ENCODE measurements around the gene RSPH1. TPM values are rescaled to one million over a fixed set of nuclear protein-coding genes. Genes with fewer than 3 reads are reported as not detected.

The RSPH1 gene
- total RNA-seq, 1 experiment from 2014 or later, result 1.5 TPM

- Histone ChIP-seq H4K20me1 (ENCODE audit: insufficient read depth) (no peaks in the 10 kb centered on the region), H3K4me1 (ENCODE audit: control insufficient read depth in 1 of 2, insufficient read depth in 2 of 2, low read length in 2 of 2) (peaks cover 12 to 19% of the 10 kb centered on the region in 2 experiments), H3K27ac (ENCODE audit: low read depth, low read length) (no peak overlapping the region), H3K9me2 (ENCODE audit: insufficient read depth) (no peaks in the 10 kb centered on the region), H3K36me3 (ENCODE audit: control insufficient read depth in 1 of 2, insufficient read depth in 2 of 2, low read length in 2 of 2) (no peaks in the 10 kb centered on the region), H3K4me2 (ENCODE audit: low read length) (no peak overlapping the region), H3K4me3 (replicated peaks in 1 of 2; ENCODE audit: low read depth in 1 of 2, low read length in 2 of 2) (no peak overlapping the region), H3K9me3 (ENCODE audit: control insufficient read depth in 1 of 2, insufficient read depth in 1 of 2, low read depth in 1 of 2, low read length in 2 of 2) (no peaks in the 10 kb centered on the region), H3K9ac (ENCODE audit: low read length) (no peak overlapping the region), H3K79me2 (ENCODE audit: insufficient read depth, low read length) (no peaks in the 10 kb centered on the region), H3K27me3 (ENCODE audit: insufficient read depth, low read length) (no peaks in the 10 kb centered on the region), H2AFZ (ENCODE audit: low read depth, low read length, poor library complexity, severe bottlenecking) (no peak overlapping the region)
- intact Hi-C loops (cut with micrococcal nuclease), result no loop called here
- BruUV-seq (replicated peaks), result no TSS peak
- CTCF ChIA-PET, result no interaction called here
- TF ChIP-seq CBX3 (IDR thresholded peaks at IDR 0.05; ENCODE audit: low read depth), result no peak
- no peak for TF ChIP-seq SP1 (IDR thresholded peaks at IDR 0.05; ENCODE audit: low read depth)
- TF ChIP-seq POLR2A (IDR thresholded peaks at IDR 0.05; ENCODE audit: borderline replicate concordance, extremely low read depth, insufficient read depth, insufficient read length), result no peak
- TF ChIP-seq JUND (IDR thresholded peaks at IDR 0.05), result no peak
- TF ChIP-seq FOSL1 (IDR thresholded peaks at IDR 0.05; ENCODE audit: low read depth), result no peak
- TF ChIP-seq EGR1 (IDR thresholded peaks at IDR 0.05; ENCODE audit: low read depth), result no peak
- TF ChIP-seq ELF1 (IDR thresholded peaks at IDR 0.05; ENCODE audit: borderline replicate concordance, low read depth), result no peak
- TF ChIP-seq, protein P1, sequence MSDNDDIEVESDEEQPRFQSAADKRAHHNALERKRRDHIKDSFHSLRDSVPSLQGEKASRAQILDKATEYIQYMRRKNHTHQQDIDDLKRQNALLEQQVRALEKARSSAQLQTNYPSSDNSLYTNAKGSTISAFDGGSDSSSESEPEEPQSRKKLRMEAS (IDR thresholded peaks at IDR 0.05), result no peak
- TF ChIP-seq EZH2phosphoT487 (IDR thresholded peaks at IDR 0.05; ENCODE audit: borderline replicate concordance), result no peak
- no peak for TF ChIP-seq EZH2 (IDR thresholded peaks at IDR 0.05)
- no peak for TF ChIP-seq YY1 (IDR thresholded peaks at IDR 0.05; ENCODE audit: extremely low read depth, insufficient replicate concordance, low read depth, low read length)
- RAD21 ChIA-PET (ENCODE audit: low non-redundant PET in 1 of 2, low total read pairs in 2 of 2, uncharacterized antibody in 2 of 2, unreplicated experiment in 2 of 2), result no interaction called here
- no peak for ATAC-seq
- POLR2A ChIA-PET, result no interaction called here
- DNase-seq (ENCODE audit: low read depth, low spot score), result no peak
Measured at GRCh38 chr21:42475526-42476387, 20.3 kb downstream of the RSPH1 start.

GRCh38 chr21:42475036-42475435 is 21.0 kb downstream of the RSPH1 start:
- H3K79me2 ChIP-seq (ENCODE audit: insufficient read depth, low read length), result no peaks in the 10 kb centered on the region
- H3K9me2 ChIP-seq (ENCODE audit: insufficient read depth), result no peaks in the 10 kb centered on the region
- no peaks in the 10 kb centered on the region for H3K27me3 ChIP-seq (ENCODE audit: insufficient read depth, low read length)
- CTCF ChIA-PET, result no interaction called here
- H3K36me3 ChIP-seq (ENCODE audit: control insufficient read depth in 1 of 2, insufficient read depth in 2 of 2, low read length in 2 of 2), result no peaks in the 10 kb centered on the region
- intact Hi-C loops (cut with micrococcal nuclease), result no loop called here
- POLR2A ChIA-PET, result no interaction called here
- H3K27ac ChIP-seq (ENCODE audit: low read depth, low read length), result no peak overlapping the region
- H3K9ac ChIP-seq (ENCODE audit: low read length), result no peak overlapping the region
- H3K4me3 ChIP-seq (replicated peaks in 1 of 2; ENCODE audit: low read depth in 1 of 2, low read length in 2 of 2), result no peak overlapping the region
- H2AFZ ChIP-seq (ENCODE audit: low read depth, low read length, poor library complexity, severe bottlenecking), result no peak overlapping the region
- TF ChIP-seq SRF (IDR thresholded peaks at IDR 0.05; ENCODE audit: low read depth), result no peak
- TF ChIP-seq EZH2phosphoT487 (IDR thresholded peaks at IDR 0.05; ENCODE audit: borderline replicate concordance), result no peak
- TF ChIP-seq ATF3 (IDR thresholded peaks at IDR 0.05), result no peak
- no peak for TF ChIP-seq JUND (IDR thresholded peaks at IDR 0.05)
- no peak for TF ChIP-seq CBX3 (IDR thresholded peaks at IDR 0.05; ENCODE audit: low read depth)
- TF ChIP-seq ZBTB33 (IDR thresholded peaks at IDR 0.05; ENCODE audit: extremely low read depth, insufficient replicate concordance, low read length), result no peak
- TF ChIP-seq ZNF274 (IDR thresholded peaks at IDR 0.05; ENCODE audit: low read depth, low read length), result no peak
- TF ChIP-seq FOSL1 (IDR thresholded peaks at IDR 0.05; ENCODE audit: low read depth), result no peak
- TF ChIP-seq EZH2 (IDR thresholded peaks at IDR 0.05), result no peak
- no peak for TF ChIP-seq POLR2A (IDR thresholded peaks at IDR 0.05; ENCODE audit: borderline replicate concordance, extremely low read depth, insufficient read depth, insufficient read length)
- ATAC-seq (no peak), DNase-seq (ENCODE audit: low read depth, low spot score) (no peak)
- RAD21 ChIA-PET (ENCODE audit: low non-redundant PET in 1 of 2, low total read pairs in 2 of 2, uncharacterized antibody in 2 of 2, unreplicated experiment in 2 of 2), result no interaction called here
- H4K20me1 ChIP-seq (ENCODE audit: insufficient read depth), result no peaks in the 10 kb centered on the region
- H3K4me2 ChIP-seq (ENCODE audit: low read length), result peak overlapping the region; percentile 84; the same call in 1 of the 2 replicates
- BruUV-seq (replicated peaks), result no TSS peak
- H3K4me1 ChIP-seq (ENCODE audit: control insufficient read depth in 1 of 2, insufficient read depth in 2 of 2, low read length in 2 of 2), result peaks cover 12 to 19% of the 10 kb centered on the region in 2 experiments
- no peaks in the 10 kb centered on the region for H3K9me3 ChIP-seq (ENCODE audit: control insufficient read depth in 1 of 2, insufficient read depth in 1 of 2, low read depth in 1 of 2, low read length in 2 of 2)
